Retinal pigment epithelial cell (primary cell): ENCODE results near the gene CRK.
"Not testable (repeated sequence)": the region's sequence is repeated elsewhere in the genome, so short reads cannot be mapped to it uniquely, and the experiment has no call there.

Source experiments
- DNase-seq: peaks from one replicate; pipeline ENCODE4 v3.0.0-alpha.2; 2010; ENCODE audit warnings: low read depth
- H3K4me3 ChIP-seq: 2 replicates; pipeline ENCODE4 v1.5.1; 2011; ENCODE audit warnings: mild to moderate bottlenecking, low read length, control low read depth, moderate library complexity
- CTCF ChIP-seq: conservative IDR thresholded peaks from 2 replicates; pipeline ENCODE4 v1.5.1; 2011; ENCODE audit warnings: low read depth, low read length, control low read depth, inconsistent platforms

The CRK gene

GRCh38 chr17:1379930-1380313, 76.1 kb downstream of the CRK start:
- TF ChIP-seq CTCF, result no peak
- no peak for DNase-seq
- no peak overlapping the region for H3K4me3 ChIP-seq

- no peak for DNase-seq
- no peak for TF ChIP-seq CTCF
- no peak overlapping the region for H3K4me3 ChIP-seq
Observed at GRCh38 chr17:1379208-1379929, 76.7 kb downstream of the CRK start.

- not testable (repeated sequence) for DNase-seq, H3K4me3 ChIP-seq
Observed at GRCh38 chr17:1378476-1378860, 77.6 kb downstream of the CRK start.

GRCh38 chr17:1377334-1377733, 78.7 kb downstream of the CRK start:
- H3K4me3 ChIP-seq, result no peak overlapping the region
- DNase-seq, result no peak
- TF ChIP-seq CTCF, result no peak

GRCh38 chr17:1376061-1376460, 80.0 kb downstream of the CRK start:
- TF ChIP-seq CTCF, result no peak
- no peak for DNase-seq
- no peak overlapping the region for H3K4me3 ChIP-seq

- no peak for TF ChIP-seq CTCF
- H3K4me3 ChIP-seq, result no peak overlapping the region
- DNase-seq, result peak; percentile 52
Observed at GRCh38 chr17:1375615-1376014, 80.4 kb downstream of the CRK start.

- no peak for TF ChIP-seq CTCF
- H3K4me3 ChIP-seq, result no peak overlapping the region
- DNase-seq, result no peak
Observed at GRCh38 chr17:1374431-1375177, 81.4 kb downstream of the CRK start.
